Endothelial cell of umbilical vein (primary cell): ENCODE data around the gene USP33. TPM values are rescaled to one million over a fixed set of nuclear protein-coding genes. Genes with fewer than 3 reads are reported as not detected.

ENCODE experiments used
- BruUV-seq: library from RNA; stranded (reverse); fragments of 400-500 nt; replicated peaks from 2 replicates; lab custom pipeline; 2021; lab: Mats Ljungman, UMichigan
- CTCF ChIA-PET: fragments of 300-600, 350-600 bp; sonication (Branson Sonifier 250); formaldehyde crosslinking; loops from one replicate; lab custom pipeline; 2021; ENCODE audit warnings: antibody characterized with exemption, inconsistent platforms; lab: Charles Lee
- POLR2A ChIA-PET: fragments of 300-600, 350-600 bp; sonication (Branson Sonifier 250); formaldehyde crosslinking; loops from one replicate; lab custom pipeline; 2021; ENCODE audit warnings: antibody characterized with exemption, inconsistent platforms; lab: Charles Lee
- DNase-seq: peaks from one replicate; pipeline ENCODE4 v3.0.0-alpha.2; 2011; ENCODE audit warnings: low read depth, low spot score
- FAIRE-seq: peaks from 2 replicates; lab custom pipeline; 2011; peaks lifted over from hg19 to GRCh38; lab: Jason Lieb, UNC
- H2AFZ ChIP-seq: 2 replicates; pipeline ENCODE4 v1.6.0; 2012; ENCODE audit warnings: low read depth, low read length, control low read depth, inconsistent platforms
- H3K27ac ChIP-seq: 2 replicates; pipeline ENCODE4 v1.5.1; 2011; ENCODE audit warnings: low read depth, mild to moderate bottlenecking, control low read depth, low read length, moderate library complexity; ENCODE audit not compliant: insufficient read depth
- H3K27me3 ChIP-seq, 2 experiments: 2 replicates each; pipeline versions ENCODE4 v1.6.0 to v1.6.1; 2011; ENCODE audit warnings: low read length in 2 of 2, mixed read lengths in 1 of 2; ENCODE audit not compliant: control insufficient read depth in 2 of 2, insufficient read depth in 2 of 2
- H3K36me3 ChIP-seq, 2 experiments: 2 replicates in 1 of 2; 3 replicates in 1 of 2; pipeline ENCODE4 v1.5.1; 2011; ENCODE audit warnings: low read length in 2 of 2, mild to moderate bottlenecking in 1 of 2, moderate library complexity in 1 of 2; ENCODE audit not compliant: control insufficient read depth in 2 of 2, insufficient read depth in 2 of 2; ENCODE audit errors: extremely low read depth in 1 of 2
- H3K4me1 ChIP-seq: 3 replicates; pipeline ENCODE4 v1.5.1; 2011; ENCODE audit warnings: mild to moderate bottlenecking, low read length; ENCODE audit not compliant: control insufficient read depth, insufficient read depth; ENCODE audit errors: extremely low read depth
- H3K4me2 ChIP-seq: 2 replicates; pipeline ENCODE4 v1.6.1; 2011; ENCODE audit warnings: low read length, control low read depth, mixed read lengths; ENCODE audit not compliant: insufficient read depth
- H3K4me3 ChIP-seq, 3 experiments: fragments of 200-600 bp in 1 of 3; sonication (generic), shearing (Covaris generic) in 1 of 3; replicated peaks in 1 of 3; 2 replicates each; pipeline ENCODE4 v1.5.1; 2011 to 2016; ENCODE audit warnings: control low read depth in 3 of 3, low read length in 3 of 3, mild to moderate bottlenecking in 2 of 3, inconsistent platforms in 1 of 3, low read depth in 1 of 3, moderate library complexity in 1 of 3; ENCODE audit not compliant: insufficient read depth in 1 of 3
- H3K79me2 ChIP-seq: 2 replicates; pipeline ENCODE4 v1.6.0; 2012; ENCODE audit warnings: low read length, inconsistent platforms; ENCODE audit not compliant: control insufficient read depth, insufficient read depth
- H3K9ac ChIP-seq: replicated peaks from 2 replicates; pipeline ENCODE3; 2011; ENCODE audit warnings: low read length, control low read depth; ENCODE audit not compliant: insufficient read depth; ENCODE audit errors: extremely low read depth
- H3K9me1 ChIP-seq: replicated peaks from 3 replicates; pipeline ENCODE4 v1.6.0; 2011; ENCODE audit warnings: mild to moderate bottlenecking, low read length; ENCODE audit not compliant: control insufficient read depth, insufficient read depth; ENCODE audit errors: extremely low read depth
- H3K9me3 ChIP-seq: replicated peaks from 2 replicates; pipeline ENCODE4 v1.5.1; 2012; ENCODE audit warnings: low read length, inconsistent platforms; ENCODE audit not compliant: control insufficient read depth, insufficient read depth
- H4K20me1 ChIP-seq: replicated peaks from 2 replicates; pipeline ENCODE3; 2011; ENCODE audit warnings: mild to moderate bottlenecking, low read length; ENCODE audit not compliant: control insufficient read depth, insufficient read depth; ENCODE audit errors: extremely low read depth
- EZH2 ChIP-seq: IDR thresholded peaks from 2 replicates; pipeline ENCODE4 v1.6.1; 2012; ENCODE audit warnings: borderline replicate concordance, low read depth, mild to moderate bottlenecking, moderate library complexity, low read length, inconsistent platforms; ENCODE audit not compliant: severe bottlenecking
- FOS ChIP-seq: IDR thresholded peaks from 2 replicates; pipeline ENCODE4 v1.6.1; 2011; ENCODE audit warnings: mild to moderate bottlenecking, low read length, moderate library complexity, borderline replicate concordance; ENCODE audit not compliant: insufficient read depth
- GATA2 ChIP-seq: IDR thresholded peaks from 2 replicates; pipeline ENCODE4 v1.7.0; 2011; ENCODE audit warnings: low read depth, mild to moderate bottlenecking, moderate library complexity, mixed read lengths, low read length; ENCODE audit not compliant: insufficient read length, insufficient read depth
- JUN ChIP-seq: IDR thresholded peaks from 2 replicates; pipeline ENCODE4 v1.6.1; 2011; ENCODE audit warnings: borderline replicate concordance, low read depth; ENCODE audit not compliant: insufficient read length, insufficient read depth
- MYC ChIP-seq: IDR thresholded peaks from one replicate; pipeline ENCODE4 v1.6.1; 2011; ENCODE audit warnings: mild to moderate bottlenecking, low read depth, low read length
- POLR2A ChIP-seq: IDR thresholded peaks from 2 replicates; pipeline ENCODE4 v1.6.1; 2012; ENCODE audit warnings: low read depth, mild to moderate bottlenecking, control low read depth, low read length
- POLR2AphosphoS5 ChIP-seq: IDR thresholded peaks from 2 replicates; pipeline ENCODE4 v1.6.1; 2012; ENCODE audit warnings: low read depth, mild to moderate bottlenecking, control low read depth, low read length, moderate library complexity; ENCODE audit not compliant: insufficient read depth
- dilution Hi-C: fragments of 300-500 bp; cut with MboI; formaldehyde crosslinking; loops from one replicate; pipeline ENCODE4 v1.15.0; 2019; ENCODE audit warnings: low sequenced_read_pairs; ENCODE audit not compliant: extremely low pct_ligation_motif_present
- intact Hi-C: fragments of 100-400 bp; cut with micrococcal nuclease; formaldehyde crosslinking; loops from one replicate; pipeline ENCODE4 v1.10.0; 2022
- polyA plus RNA-seq, 4 experiments: library from polyadenylated mRNA; depleted of rRNA in 3 of 4; stranded (reverse) in 3 of 4; unstranded in 1 of 4; fragments of >200 nt; gene quantifications; 2 replicates each; pipeline versions ENCODE4 v1.2.1 to v1.2.3, GENCODE V29; 2011 to 2012; ENCODE audit warnings: missing spikeins in 1 of 4
- total RNA-seq: library from RNA; stranded (reverse); gene quantifications from 2 replicates; pipeline ENCODE4 v1.2.3, GENCODE V29; 2021
- TF ChIP-seq, protein P1 (sequence below), 2 donors: IDR thresholded peaks; 1 replicate in 1 of 2; 2 replicates in 1 of 2; pipeline ENCODE4 v1.5.1; 2011; ENCODE audit warnings: low read length in 2 of 2, mild to moderate bottlenecking in 2 of 2, moderate library complexity in 2 of 2, control low read depth in 1 of 2, inconsistent platforms in 1 of 2, low read depth in 1 of 2; ENCODE audit not compliant: insufficient read depth in 1 of 2; ENCODE audit errors: extremely low read depth in 1 of 2
- TF ChIP-seq, protein P2 (sequence below): IDR thresholded peaks from 2 replicates; pipeline ENCODE4 v1.6.1; 2011; ENCODE audit not compliant: insufficient read depth, insufficient read length

USP33 gene
- total and polyA plus RNA-seq, 2 donors (not counting 3 experiments of a cell fraction or from before 2014, with no cell fraction given): 22.5 to 46.4 TPM

DNA sequence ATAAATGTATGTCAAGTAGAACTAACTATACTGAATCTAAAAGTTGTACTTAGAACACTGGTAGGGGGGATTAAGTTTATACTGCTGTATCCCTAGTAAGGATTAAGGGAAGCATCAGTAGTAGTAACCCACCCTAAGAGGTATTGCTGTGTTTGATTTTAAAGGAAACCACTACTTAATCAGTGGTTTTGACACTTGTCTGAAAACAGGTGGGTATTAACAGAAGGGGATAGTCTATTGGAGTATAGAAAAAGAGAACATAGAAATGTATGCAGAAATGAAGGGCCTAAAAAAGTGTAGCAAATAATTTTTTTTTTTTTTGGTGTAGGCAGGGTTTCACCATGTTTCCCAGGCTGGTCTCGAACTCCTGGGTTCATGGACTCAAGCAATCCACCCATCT, 22.0 kb upstream of the USP33 start:
- POLR2A ChIA-PET: no interaction called here

More for the DNA sequence above, 22.0 kb upstream of the USP33 start:
- DNase-seq (no peak), FAIRE-seq (no peak)
- no peak overlapping the region for H3K4me3 ChIP-seq
- dilution Hi-C loops: no loop called here
- H3K9me3 ChIP-seq: no peaks in the 10 kb centered on the region
- no peak overlapping the region for H3K27ac ChIP-seq
- intact Hi-C loops: no loop called here
- no peak overlapping the region for H3K9ac ChIP-seq
- H3K36me3 ChIP-seq: no peaks in the 10 kb centered on the region
- peaks cover 10% of the 10 kb centered on the region for H3K4me1 ChIP-seq
- H3K9me1 ChIP-seq: no peaks in the 10 kb centered on the region
- peak overlapping the region; percentile 17 for H3K4me2 ChIP-seq
- TF ChIP-seq POLR2AphosphoS5 (no peak), GATA2 (no peak), FOS (no peak), EZH2 (no peak), JUN (no peak), MYC (no peak), POLR2A (no peak)
- TF ChIP-seq, protein P1, sequence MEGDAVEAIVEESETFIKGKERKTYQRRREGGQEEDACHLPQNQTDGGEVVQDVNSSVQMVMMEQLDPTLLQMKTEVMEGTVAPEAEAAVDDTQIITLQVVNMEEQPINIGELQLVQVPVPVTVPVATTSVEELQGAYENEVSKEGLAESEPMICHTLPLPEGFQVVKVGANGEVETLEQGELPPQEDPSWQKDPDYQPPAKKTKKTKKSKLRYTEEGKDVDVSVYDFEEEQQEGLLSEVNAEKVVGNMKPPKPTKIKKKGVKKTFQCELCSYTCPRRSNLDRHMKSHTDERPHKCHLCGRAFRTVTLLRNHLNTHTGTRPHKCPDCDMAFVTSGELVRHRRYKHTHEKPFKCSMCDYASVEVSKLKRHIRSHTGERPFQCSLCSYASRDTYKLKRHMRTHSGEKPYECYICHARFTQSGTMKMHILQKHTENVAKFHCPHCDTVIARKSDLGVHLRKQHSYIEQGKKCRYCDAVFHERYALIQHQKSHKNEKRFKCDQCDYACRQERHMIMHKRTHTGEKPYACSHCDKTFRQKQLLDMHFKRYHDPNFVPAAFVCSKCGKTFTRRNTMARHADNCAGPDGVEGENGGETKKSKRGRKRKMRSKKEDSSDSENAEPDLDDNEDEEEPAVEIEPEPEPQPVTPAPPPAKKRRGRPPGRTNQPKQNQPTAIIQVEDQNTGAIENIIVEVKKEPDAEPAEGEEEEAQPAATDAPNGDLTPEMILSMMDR (IDR thresholded peaks at IDR 0.05; ENCODE audit: extremely low read depth in 1 of 2, insufficient read depth in 1 of 2, low read depth in 1 of 2, low read length in 2 of 2): no peak
- TF ChIP-seq, protein P2, sequence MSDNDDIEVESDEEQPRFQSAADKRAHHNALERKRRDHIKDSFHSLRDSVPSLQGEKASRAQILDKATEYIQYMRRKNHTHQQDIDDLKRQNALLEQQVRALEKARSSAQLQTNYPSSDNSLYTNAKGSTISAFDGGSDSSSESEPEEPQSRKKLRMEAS: no peak
- CTCF ChIA-PET: no interaction called here
- H4K20me1 ChIP-seq: no peaks in the 10 kb centered on the region
- H2AFZ ChIP-seq: no peak overlapping the region
- no peaks in the 10 kb centered on the region for H3K27me3 ChIP-seq
- H3K79me2 ChIP-seq: peaks cover 34% of the 10 kb centered on the region
- BruUV-seq: no TSS peak
